HG02678 (cell line): Measurements from ENCODE around the gene BRINP2.
A peak's percentile ranks its signal among the peaks of the same experiment; 100 is the strongest.

Experiments
- ATAC-seq: cut with Tn5 transposase; IDR thresholded peaks from one replicate; pipeline ENCODE4 v1.9.1; 2021; ENCODE audit warnings: mild to moderate bottlenecking, moderate library complexity; ENCODE audit not compliant: unreplicated experiment

Gene BRINP2

GRCh38 chr1:177170756-177171535, at the start of gene BRINP2:
Gene BRINP2 (plus strand): TSS chr1:177170958. CDS start chr1:177229877, 58,919 bp downstream.
- peak; percentile 80 for ATAC-seq

- ATAC-seq = no peak
Observed at GRCh38 chr1:177122461-177123251, 48.1 kb upstream of the BRINP2 start.

- no peak for ATAC-seq
Observed at GRCh38 chr1:177124577-177125278, 46.0 kb upstream of the BRINP2 start.

- no peak for ATAC-seq
Observed at GRCh38 chr1:177126267-177126666, 44.5 kb upstream of the BRINP2 start.

GRCh38 chr1:177128665-177129281, 42.0 kb upstream of the BRINP2 start:
- no peak for ATAC-seq

GRCh38 chr1:177130451-177130945, 40.3 kb upstream of the BRINP2 start:
- ATAC-seq = no peak

GRCh38 chr1:177131723-177132122, 39.0 kb upstream of the BRINP2 start:
- ATAC-seq = no peak

- ATAC-seq = no peak
Observed at GRCh38 chr1:177132141-177132540, 38.6 kb upstream of the BRINP2 start.

- ATAC-seq = no peak
Observed at GRCh38 chr1:177133977-177134538, 36.7 kb upstream of the BRINP2 start.

GRCh38 chr1:177135250-177135649, 35.5 kb upstream of the BRINP2 start:
- no peak for ATAC-seq

GRCh38 chr1:177137814-177138213, 32.9 kb upstream of the BRINP2 start:
- ATAC-seq = no peak

- ATAC-seq = no peak
Observed at GRCh38 chr1:177138347-177138746, 32.4 kb upstream of the BRINP2 start.

GRCh38 chr1:177142010-177142409, 28.7 kb upstream of the BRINP2 start:
- ATAC-seq = no peak

GRCh38 chr1:177142791-177143271, 27.9 kb upstream of the BRINP2 start:
- ATAC-seq = no peak

- no peak for ATAC-seq
Observed at GRCh38 chr1:177145106-177146070, 25.4 kb upstream of the BRINP2 start.

- ATAC-seq = no peak
Observed at GRCh38 chr1:177146499-177146898, 24.3 kb upstream of the BRINP2 start.

- ATAC-seq = no peak
Observed at GRCh38 chr1:177162243-177162642, 8.5 kb upstream of the BRINP2 start.

GRCh38 chr1:177163844-177164379, 6.8 kb upstream of the BRINP2 start:
- ATAC-seq = no peak
